AG10803 (cell line): Measurements from ENCODE around the gene IFI27.
A peak's percentile ranks its signal among the peaks of the same experiment; 100 is the strongest.

Experiments
- DNase-seq: peaks from one replicate; pipeline ENCODE4 v3.0.0; 2010; ENCODE audit warnings: low read depth
- H3K4me3 ChIP-seq: 2 replicates; pipeline ENCODE4 v1.5.1; 2011; ENCODE audit warnings: mild to moderate bottlenecking, low read length, control low read depth
- TF ChIP-seq, protein P1 (sequence below): conservative IDR thresholded peaks from 2 replicates; pipeline ENCODE4 v1.5.1; 2011; ENCODE audit warnings: mild to moderate bottlenecking, low read length, control low read depth, inconsistent platforms

IFI27 gene

DNA sequence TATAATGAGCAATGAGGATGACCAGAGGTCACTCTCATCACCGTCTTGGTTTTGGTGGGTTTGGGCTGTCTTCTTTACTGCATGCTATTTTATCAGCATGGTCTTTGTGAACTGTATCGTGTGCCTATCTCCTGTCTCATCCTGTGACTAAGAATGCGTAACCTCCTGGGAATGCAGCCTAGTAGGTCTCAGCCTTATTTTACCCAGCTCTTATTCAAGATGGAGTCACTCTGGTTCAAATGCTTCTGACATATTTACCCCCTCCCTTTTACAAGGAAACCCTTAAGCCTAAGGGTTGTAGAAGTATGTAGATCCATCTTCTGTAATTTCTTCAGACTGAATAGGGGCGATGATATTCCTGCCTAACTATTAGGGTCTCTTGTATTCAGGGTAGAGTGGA lies 21.1 kb upstream of the IFI27 start:
- no peak for DNase-seq
- TF ChIP-seq, protein P1, sequence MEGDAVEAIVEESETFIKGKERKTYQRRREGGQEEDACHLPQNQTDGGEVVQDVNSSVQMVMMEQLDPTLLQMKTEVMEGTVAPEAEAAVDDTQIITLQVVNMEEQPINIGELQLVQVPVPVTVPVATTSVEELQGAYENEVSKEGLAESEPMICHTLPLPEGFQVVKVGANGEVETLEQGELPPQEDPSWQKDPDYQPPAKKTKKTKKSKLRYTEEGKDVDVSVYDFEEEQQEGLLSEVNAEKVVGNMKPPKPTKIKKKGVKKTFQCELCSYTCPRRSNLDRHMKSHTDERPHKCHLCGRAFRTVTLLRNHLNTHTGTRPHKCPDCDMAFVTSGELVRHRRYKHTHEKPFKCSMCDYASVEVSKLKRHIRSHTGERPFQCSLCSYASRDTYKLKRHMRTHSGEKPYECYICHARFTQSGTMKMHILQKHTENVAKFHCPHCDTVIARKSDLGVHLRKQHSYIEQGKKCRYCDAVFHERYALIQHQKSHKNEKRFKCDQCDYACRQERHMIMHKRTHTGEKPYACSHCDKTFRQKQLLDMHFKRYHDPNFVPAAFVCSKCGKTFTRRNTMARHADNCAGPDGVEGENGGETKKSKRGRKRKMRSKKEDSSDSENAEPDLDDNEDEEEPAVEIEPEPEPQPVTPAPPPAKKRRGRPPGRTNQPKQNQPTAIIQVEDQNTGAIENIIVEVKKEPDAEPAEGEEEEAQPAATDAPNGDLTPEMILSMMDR = no peak
- H3K4me3 ChIP-seq = no peak overlapping the region

- H3K4me3 ChIP-seq = no peak overlapping the region
- no peak for DNase-seq
- TF ChIP-seq, protein P1 = no peak
Measured at GRCh38 chr14:94093418-94093817, 17.1 kb upstream of the IFI27 start.

GRCh38 chr14:94097091-94097490 lies 13.4 kb upstream of the IFI27 start:
- DNase-seq = no peak
- H3K4me3 ChIP-seq = no peak overlapping the region
- TF ChIP-seq, protein P1 = no peak

DNA sequence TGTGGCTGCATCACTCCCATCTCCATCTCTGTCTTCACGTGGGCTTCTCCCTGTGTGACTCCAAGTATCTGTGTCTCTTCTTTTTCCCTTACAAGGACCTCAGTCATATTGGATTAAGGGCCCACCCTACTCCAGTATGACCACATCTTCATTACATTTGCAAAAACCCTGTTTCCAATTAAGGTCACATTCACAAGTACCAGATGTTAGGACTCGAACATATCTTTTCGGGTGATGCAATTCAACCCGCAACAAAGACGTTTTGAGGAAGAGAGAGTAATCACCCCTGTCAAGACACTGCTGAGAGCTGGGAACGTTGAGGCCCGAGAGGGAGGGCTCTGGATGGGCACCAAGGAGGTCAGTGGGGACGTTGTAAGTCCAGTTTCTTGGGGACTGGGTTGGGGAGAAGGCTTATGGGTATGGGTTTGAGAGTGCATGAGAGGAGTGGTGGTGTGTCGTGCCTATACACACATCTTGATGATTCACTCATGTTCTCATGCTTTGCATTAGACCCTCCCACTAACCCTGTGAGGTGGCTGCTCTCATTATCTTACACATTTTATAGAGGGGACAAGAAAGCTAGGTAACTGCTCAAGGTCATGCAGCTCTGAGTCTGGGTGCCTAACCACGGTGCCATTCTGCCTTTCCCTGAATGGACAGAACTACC lies 12.1 kb upstream of the IFI27 start:
- no peak overlapping the region for H3K4me3 ChIP-seq
- peak; percentile 88 for DNase-seq
- TF ChIP-seq, protein P1 = no peak

DNA sequence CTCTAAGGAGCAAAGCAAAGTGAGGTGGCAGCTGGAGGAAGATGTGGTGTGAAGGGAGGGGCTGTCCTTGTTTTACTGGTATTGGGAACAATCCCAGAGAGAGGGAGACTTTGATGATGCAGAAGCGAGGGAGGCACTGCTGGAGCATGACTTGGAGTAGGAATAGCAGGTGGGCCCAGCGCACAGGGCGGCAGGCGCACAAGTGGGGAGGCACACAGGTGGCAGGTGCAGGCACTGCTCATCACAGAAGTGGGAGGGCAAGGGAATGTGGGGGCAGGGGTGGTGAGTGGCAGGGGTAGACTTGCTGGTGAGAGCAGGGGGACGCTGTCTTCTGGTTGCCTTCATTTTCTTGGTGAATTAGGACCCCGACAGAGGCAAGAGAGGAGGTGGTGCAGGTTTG lies 11.5 kb upstream of the IFI27 start:
- no peak for DNase-seq
- no peak overlapping the region for H3K4me3 ChIP-seq
- TF ChIP-seq, protein P1 = no peak

DNA sequence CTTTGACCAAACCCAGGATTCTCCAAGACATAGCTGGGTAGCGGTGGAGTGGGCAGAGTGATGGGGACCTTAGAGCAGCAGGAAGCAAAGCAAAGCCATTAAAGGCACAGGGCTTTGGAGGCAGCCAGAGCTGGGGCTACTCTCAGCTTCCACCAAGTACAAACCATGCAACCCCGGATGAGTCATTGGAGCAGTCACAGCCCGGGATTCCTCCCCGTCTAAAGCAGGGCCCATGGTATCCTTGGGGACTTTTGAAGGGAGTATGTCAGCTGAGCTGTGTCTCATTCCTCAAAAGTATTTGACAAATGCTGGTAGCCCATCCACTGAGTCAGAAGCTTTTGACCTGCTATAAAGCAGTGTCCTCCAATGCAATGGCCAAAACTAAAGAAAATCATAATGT lies 9.7 kb upstream of the IFI27 start:
- TF ChIP-seq, protein P1 = no peak
- no peak overlapping the region for H3K4me3 ChIP-seq
- DNase-seq = peak; percentile 77

GRCh38 chr14:94101748-94102147 lies 8.8 kb upstream of the IFI27 start:
- H3K4me3 ChIP-seq = no peak overlapping the region
- TF ChIP-seq, protein P1 = no peak
- no peak for DNase-seq
